Measurements from ENCODE around the gene HES5. TPM values are rescaled to one million over a fixed set of nuclear protein-coding genes. Genes with fewer than 3 reads are reported as not detected.
"Not testable (repeated sequence)": the region's sequence is repeated elsewhere in the genome, so short reads cannot be mapped to it uniquely, and the experiment has no call there.

HES5 gene
- total RNA-seq, 2 donors from 2014 or later: 2.6 TPM; not detected in 1

DNA sequence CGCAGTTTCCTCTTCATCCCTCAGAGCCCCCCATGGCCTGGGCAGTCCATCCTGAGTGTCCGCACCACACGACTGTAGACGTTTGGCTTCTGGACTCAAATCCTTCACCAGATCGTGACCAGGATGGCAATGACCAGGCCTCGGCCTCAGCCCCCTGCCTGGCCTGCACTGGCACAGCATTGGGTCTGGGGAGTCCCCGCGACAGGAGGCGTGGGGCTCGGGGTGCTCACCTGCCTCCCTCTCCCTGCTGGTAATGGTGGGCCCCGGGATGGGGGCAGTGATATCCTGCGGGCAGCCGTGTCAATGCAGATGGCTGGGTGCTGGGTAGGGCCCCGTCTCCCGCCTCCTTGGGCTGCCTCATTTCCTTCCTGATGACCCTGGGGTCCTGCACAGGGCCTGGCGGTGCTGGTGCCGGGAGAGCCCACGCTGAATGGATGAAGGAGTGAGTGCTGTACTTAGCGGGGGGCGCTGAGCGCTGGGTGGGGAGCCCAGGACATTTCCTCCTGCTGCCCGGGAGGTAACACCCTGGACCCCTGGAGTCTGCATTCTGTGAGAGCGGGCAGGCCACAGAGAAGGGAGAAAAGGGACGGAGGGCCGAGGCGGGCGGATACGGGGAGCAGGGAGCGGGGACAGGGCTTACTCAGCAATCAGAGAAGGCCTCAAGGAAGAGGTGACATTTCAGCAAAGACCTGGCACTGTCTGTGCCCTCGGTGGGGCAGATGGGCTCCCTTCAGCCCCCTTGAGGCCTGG is 24.0 kb upstream of the HES5 start:
- H3K36me3 ChIP-seq: no peaks in the 10 kb centered on the region
- TF ChIP-seq POLR2A (IDR thresholded peaks at IDR 0.05) (no peak), CTCF (IDR thresholded peaks at IDR 0.05) (no peak), POLR2AphosphoS5 (IDR thresholded peaks at IDR 0.05) (no peak)
- H3K27ac ChIP-seq: no peak overlapping the region
- WGBS: 90% methylated on average over 28 of the region's 30 CpGs
- intact Hi-C loops (cut with DNase I): no loop called here
- H3K4me1 ChIP-seq (replicated peaks): peaks cover 23% of the 10 kb centered on the region
- no peak for DNase-seq (ENCODE audit: low spot score)
- H3K27me3 ChIP-seq (replicated peaks; ENCODE audit: insufficient read depth): no peaks in the 10 kb centered on the region
- no peak overlapping the region for H3K4me3 ChIP-seq
- H3K9me3 ChIP-seq: no peaks in the 10 kb centered on the region

- peaks cover 30% of the 10 kb centered on the region for H3K4me1 ChIP-seq (replicated peaks)
- intact Hi-C loops (cut with DNase I): not testable (repeated sequence)
These were observed 23.0 kb upstream of the HES5 start for GRCh38 chr1:2553076-2553475.

GRCh38 chr1:2552189-2552588 is 22.1 kb upstream of the HES5 start:
- no peak for TF ChIP-seq CTCF (IDR thresholded peaks at IDR 0.05)
- TF ChIP-seq POLR2AphosphoS5 (IDR thresholded peaks at IDR 0.05): no peak
- no peak for TF ChIP-seq POLR2A (IDR thresholded peaks at IDR 0.05)
- WGBS: 83% methylated on average over 26 of the region's 26 CpGs
- H3K36me3 ChIP-seq: no peaks in the 10 kb centered on the region
- H3K27me3 ChIP-seq (replicated peaks; ENCODE audit: insufficient read depth): no peaks in the 10 kb centered on the region
- intact Hi-C loops (cut with DNase I): no loop called here
- peaks cover 30% of the 10 kb centered on the region for H3K4me1 ChIP-seq (replicated peaks)
- no peaks in the 10 kb centered on the region for H3K9me3 ChIP-seq
- no peak overlapping the region for H3K27ac ChIP-seq
- no peak for DNase-seq (ENCODE audit: low spot score)
- no peak overlapping the region for H3K4me3 ChIP-seq

More at GRCh38 chr1:2553076-2553475, 23.0 kb upstream of the HES5 start:
- H3K27ac ChIP-seq; H3K36me3 ChIP-seq; DNase-seq (ENCODE audit: low spot score); H3K9me3 ChIP-seq; H3K27me3 ChIP-seq (replicated peaks; ENCODE audit: insufficient read depth); H3K4me3 ChIP-seq: not testable (repeated sequence)
- 70% methylated on average over 7 of the region's 9 CpGs for WGBS

GRCh38 chr1:2551544-2551943 is 21.5 kb upstream of the HES5 start:
- 82% methylated on average over 9 of the region's 9 CpGs for WGBS
- H3K4me3 ChIP-seq; H3K27ac ChIP-seq; H3K9me3 ChIP-seq; intact Hi-C loops (cut with DNase I); DNase-seq (ENCODE audit: low spot score); H3K27me3 ChIP-seq (replicated peaks; ENCODE audit: insufficient read depth); H3K36me3 ChIP-seq: not testable (repeated sequence)
- H3K4me1 ChIP-seq (replicated peaks): peaks cover 30% of the 10 kb centered on the region

- H3K27ac ChIP-seq: peak overlapping the region in 1 of 2 donors; percentile 99
- WGBS: 80% methylated on average over 9 of the region's 12 CpGs
- H3K36me3 ChIP-seq; H3K27me3 ChIP-seq (replicated peaks; ENCODE audit: insufficient read depth); DNase-seq (ENCODE audit: low spot score); H3K9me3 ChIP-seq; intact Hi-C loops (cut with DNase I); H3K4me3 ChIP-seq: not testable (repeated sequence)
- peaks cover 27% of the 10 kb centered on the region for H3K4me1 ChIP-seq (replicated peaks)
These were observed 20.3 kb upstream of the HES5 start for GRCh38 chr1:2550309-2550861.

DNA sequence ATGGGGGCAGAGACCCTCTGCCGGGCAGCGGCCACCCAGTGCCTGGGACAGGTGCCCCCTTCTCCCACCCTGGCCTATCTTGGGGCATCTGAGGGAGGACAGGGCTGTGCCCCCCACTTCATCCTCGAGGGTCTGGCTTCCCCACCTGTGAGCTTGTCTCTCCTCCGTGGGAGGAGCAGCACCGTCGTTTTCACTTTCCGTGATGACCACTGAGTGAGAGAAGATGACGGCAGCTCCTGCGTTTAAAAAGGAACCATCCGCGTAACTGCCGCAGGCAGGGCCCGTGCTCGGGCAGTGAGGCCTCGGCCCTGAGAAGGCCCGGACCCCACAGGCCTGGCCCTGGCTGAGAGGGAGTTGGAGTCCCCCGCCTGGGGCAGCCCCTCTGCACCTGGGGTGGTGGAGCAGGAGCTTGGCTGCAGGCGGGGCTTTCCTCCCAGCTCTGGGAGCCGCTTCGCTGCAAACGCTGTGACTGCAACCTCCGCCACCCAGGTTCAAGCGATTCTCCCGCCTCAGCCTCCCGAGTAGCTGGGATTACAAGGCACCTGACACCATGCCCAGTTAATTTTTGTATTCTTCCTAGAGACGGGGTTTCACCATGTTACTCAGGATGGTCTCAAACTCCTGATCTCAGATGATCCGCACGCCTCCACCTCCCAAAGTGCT is 19.4 kb upstream of the HES5 start:
- not testable (repeated sequence) for H3K4me3 ChIP-seq
- peak overlapping the region; percentile 98 to 99 for H3K27ac ChIP-seq
- 78% methylated on average over 20 of the region's 28 CpGs for WGBS

More for the DNA sequence above, 19.4 kb upstream of the HES5 start:
- peaks cover 23% of the 10 kb centered on the region for H3K4me1 ChIP-seq (replicated peaks)
- not testable (repeated sequence) for H3K9me3 ChIP-seq; H3K27me3 ChIP-seq (replicated peaks; ENCODE audit: insufficient read depth); DNase-seq (ENCODE audit: low spot score); H3K36me3 ChIP-seq
- intact Hi-C loops (cut with DNase I): loop anchor here (5.0 kb wide), 1 partner anchor 352 kb away; no protein-coding TSS in a partner anchor

Data from prostate gland (tissue), 2 donors.